Stimulated activated CD4-positive, alpha-beta T cell treated with anti-CD3 and anti-CD28 coated beads, Interleukin-4, amount 100 ng/mL, for 48 hours (primary cell): ENCODE measurements around the gene RAPGEF4.

Source experiments
- DNase-seq, 2 donors: peaks; one replicate each; pipeline ENCODE4 v3.0.0-alpha.2; 2020; ENCODE audit warnings: low read depth in 2 of 2

The RAPGEF4 gene

GRCh38 chr2:172904236-172904635 is 168.6 kb downstream of the RAPGEF4 start:
- no peak for DNase-seq

GRCh38 chr2:172905937-172906811 is 170.5 kb downstream of the RAPGEF4 start:
- no peak for DNase-seq

DNA sequence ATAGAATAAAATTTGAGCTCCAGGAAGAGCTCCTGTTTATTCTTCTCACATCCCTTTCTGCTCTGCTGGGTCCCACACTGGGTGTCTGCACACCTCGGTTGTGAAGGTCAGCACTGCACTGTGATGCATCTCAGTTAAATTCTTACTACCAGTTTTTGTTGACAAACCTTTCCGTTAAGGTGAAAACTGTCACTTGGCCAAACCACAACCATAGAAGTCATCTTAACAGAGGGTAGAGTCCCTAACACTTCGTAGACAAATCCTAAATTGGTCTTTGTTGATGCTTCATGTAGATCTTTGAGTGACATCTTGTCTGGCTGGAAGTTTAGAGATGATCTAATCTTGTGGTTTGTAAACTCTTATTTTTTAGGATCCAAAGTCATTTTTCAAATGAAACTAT is 172.6 kb downstream of the RAPGEF4 start:
- no peak for DNase-seq

- no peak for DNase-seq
Observed at GRCh38 chr2:172909454-172909853, 173.8 kb downstream of the RAPGEF4 start.

DNA sequence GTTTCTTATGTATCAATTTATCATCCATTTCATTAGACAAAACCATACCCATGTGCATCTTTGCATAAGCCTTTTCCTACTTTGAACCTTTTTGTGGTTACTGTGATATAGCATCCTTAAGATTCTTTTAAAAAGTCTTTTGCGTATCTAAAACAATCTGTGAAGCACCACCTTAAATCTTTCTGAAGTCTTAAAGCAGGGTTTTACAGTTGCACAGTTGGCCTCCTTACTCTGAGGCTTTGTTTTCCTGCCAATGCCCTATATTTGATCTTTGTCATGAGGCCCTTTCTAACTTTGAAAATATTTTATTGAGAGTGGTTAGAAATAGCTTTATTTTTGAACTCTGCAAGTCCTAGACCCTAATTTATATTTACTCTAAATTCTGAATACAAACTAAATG is 176.6 kb downstream of the RAPGEF4 start:
- DNase-seq, result no peak

- no peak for DNase-seq
Observed at GRCh38 chr2:172914341-172915008, 178.8 kb downstream of the RAPGEF4 start.

DNA sequence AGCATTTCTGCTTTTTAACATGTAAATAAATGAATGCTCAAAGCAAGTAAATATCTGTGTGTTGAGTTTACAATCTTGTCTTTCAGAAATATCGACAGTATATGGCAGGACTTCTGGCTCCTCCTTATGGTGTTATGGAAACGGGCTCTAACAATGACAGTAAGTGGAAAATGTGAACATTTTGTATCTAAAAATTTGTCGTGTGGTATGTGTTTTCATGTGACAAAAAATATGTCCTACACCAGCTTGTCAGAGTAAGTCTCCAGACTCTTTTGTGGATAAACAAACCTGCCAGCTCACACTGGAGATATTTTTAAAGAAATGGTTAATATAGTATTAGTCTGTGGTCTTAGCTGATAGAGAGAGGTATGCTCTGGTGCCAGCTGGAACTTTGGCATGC is 182.1 kb downstream of the RAPGEF4 start:
- DNase-seq, result no peak

DNA sequence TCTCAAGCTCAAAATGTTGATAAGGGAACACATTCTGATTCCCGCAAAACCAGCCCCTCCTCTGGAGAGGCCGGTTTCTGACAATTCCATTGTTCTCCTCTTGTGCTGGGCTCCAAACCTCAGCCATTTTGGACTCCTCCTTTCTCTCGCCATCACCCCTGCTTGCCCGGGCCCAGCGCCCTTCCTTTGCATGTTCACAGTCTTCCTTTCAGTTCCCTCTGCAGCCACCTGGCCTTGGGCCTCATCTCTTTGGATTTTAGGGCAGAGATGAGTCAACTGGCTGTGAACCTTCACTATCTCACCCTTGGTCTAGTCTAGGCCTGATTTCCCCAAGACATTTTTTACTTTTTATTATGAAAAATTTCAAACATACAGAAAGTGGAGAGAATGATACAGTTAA is 184.1 kb downstream of the RAPGEF4 start:
- no peak for DNase-seq

DNA sequence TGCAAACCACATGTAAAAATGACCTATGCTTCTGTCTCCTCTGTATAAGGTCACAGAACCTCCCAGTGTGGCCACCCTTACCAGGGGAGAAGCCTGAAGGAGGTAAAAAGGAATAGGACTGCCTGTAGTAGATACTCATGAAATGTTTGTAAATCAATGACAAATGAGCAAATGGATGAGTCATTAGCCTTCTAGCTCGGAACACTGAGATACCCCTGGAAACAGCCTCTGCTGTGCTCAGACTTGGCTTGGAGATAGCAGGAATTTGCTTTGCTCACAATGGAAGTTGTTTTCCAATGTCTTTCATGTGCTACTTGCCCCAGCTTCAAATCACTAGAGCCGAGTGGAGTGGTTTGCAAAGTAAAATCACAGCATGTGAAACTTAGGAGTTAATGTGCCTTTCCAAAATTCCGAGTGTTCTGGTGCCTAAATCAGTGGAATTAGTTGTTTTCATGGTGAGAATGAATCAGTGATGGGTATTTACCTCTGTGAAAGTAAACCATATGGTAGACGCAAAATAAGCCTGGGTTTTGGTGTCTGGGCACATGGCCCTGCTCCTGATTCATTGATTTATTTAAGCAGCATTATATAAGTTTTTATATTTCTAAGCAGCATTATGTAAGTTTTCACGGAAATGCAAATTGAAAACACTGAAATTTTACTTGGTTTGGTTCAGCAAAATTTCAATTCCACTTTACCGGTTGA is 186.0 kb downstream of the RAPGEF4 start:
- no peak for DNase-seq

DNA sequence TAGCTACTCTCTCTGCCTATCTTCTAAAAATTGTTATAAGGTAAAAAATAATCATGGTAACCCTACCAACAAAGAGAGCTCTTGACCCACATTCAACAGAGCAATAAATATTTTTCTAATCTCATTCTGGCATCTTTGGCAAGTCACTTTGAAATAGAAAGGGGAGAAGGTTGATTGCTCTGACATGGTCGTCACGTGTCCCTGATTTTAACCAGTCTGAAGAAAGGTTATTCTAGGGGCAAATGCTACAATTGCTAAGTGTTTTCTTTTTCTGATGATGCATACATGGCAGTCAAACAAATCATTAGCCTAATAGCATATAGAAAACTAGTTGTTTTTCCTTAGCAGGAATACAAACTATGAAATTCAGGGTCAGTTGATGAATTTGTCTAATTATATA is 186.7 kb downstream of the RAPGEF4 start:
- no peak for DNase-seq

DNA sequence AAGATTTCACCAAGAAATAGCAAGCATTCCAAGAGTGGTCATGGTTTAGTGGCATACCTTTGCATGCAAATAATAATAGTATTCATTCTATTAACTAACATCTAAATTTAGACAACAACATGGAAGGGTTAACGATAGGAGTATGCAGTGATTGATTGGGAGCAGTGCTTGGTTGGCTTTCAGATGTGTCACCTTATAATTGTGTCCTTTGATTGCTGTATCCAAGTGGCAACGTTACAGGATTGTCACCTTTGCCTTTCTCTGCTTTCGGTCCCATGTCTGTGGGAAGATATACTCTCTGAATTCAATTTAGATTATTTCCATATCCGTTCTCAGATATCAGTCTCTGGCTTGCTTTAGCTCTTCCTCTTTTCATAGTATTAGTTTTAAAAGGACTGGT is 187.2 kb downstream of the RAPGEF4 start:
- no peak for DNase-seq

GRCh38 chr2:172924097-172924660 is 188.5 kb downstream of the RAPGEF4 start:
- no peak for DNase-seq

- no peak for DNase-seq
Observed at GRCh38 chr2:172925600-172925999, 190.0 kb downstream of the RAPGEF4 start.

DNA sequence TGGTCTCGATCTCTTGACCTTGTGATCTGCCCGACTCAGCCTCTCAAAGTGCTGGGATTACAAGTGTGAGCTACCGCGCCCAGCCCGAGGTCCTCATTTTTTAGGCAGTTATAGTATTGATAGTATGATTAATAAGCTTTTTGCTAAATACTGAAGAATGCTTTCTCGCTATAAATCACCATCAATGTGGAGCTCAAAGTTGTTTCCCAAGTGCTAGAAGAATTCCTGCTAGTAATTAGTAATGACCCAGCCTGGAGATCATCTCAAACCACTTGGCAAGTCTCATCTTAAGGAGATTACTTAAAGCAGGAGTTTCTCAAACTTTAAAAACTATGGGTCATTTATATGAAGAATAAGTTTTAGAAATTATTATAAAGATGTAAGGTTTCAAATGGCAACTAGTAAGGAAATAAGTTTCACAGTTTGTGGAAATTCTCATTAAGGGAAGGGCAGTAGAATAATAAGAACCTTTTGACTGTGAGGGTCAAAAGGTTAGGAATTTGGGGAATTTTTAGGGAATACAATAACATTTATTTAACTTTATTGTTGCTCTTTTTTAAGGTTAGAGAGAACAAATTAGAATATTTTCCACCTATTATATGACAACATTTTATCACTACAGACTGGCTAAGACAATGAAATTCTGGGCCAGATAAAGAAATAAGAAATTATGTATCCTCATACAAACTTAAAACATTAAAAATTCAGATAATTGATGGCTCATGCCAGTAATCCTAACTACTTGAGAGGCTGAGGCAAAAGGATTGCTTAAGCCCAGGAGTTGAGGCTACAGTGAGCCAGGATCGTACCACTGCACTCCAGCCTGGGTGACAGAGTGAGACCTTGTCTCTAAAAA is 191.4 kb downstream of the RAPGEF4 start:
- no peak for DNase-seq

DNA sequence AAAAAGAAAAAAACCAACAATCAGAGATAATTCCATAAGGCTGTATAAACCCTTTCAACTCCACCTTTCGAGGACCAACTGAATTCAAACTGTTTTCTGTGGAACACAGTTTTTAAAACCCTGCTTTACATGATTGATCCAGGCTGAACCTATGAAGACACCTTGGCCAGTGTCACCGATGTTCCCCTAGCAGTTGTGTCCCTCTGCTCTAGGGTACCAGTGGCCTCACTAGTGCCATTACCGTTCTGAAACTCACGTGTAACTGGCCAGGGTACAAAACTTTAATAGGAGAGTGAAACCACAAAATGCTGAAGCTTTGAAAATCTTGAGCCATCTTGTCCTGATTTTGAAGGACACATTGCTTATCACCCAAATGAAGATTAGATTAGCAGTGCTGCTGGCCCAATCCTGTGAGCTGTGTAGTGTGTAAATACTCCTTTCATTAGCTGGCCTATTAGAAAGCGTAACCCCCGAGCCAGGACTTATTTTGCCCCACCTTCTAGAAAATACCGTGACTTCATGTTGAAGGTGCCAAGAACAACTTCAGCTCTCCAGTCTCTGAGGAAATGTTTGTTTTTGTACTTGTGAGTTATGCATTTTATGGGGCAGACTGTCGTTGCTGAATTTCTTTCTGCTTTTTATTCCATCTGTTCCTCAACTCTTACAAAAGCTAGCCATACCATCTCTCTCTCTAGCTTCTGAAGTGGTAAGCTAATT is 192.2 kb downstream of the RAPGEF4 start:
- DNase-seq, result no peak

- DNase-seq, result no peak
Observed at GRCh38 chr2:172928756-172929155, 193.1 kb downstream of the RAPGEF4 start.

DNA sequence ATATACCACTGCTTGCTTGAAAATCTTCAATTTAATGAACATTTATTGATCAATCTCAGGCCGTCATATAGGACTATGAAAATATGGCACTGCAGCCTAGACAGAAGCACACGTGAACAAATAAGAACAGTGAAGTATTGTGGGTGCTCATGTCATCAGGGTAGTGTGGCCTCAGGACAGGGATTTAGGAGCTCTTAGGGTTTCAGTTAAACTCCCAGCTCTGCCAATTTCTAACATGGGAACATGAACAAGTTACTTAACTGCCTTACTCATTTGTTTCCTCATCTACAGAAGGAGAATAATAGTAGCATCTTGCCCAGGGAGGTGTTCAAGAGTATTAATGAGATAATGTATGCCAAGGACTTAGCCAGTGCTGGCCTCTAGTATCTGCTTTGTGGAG is 194.0 kb downstream of the RAPGEF4 start:
- no peak for DNase-seq

DNA sequence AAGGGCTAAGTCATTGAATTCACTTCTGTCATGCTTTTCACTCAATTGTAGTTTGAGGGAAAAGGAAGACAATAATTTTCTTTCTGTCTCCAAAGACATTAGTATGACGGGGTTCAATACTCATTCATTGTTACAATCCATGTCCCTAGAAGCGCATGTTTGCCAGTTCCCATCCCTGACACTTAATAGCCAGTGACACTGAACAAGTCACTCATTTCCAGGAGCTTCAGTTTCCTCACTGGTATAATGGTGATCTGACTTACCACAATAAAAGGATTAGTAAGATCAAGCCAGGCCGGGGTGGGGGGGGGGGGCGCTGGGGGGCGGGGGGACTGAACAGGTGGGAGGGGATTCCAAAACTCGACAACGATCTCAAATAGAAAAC is 195.2 kb downstream of the RAPGEF4 start:
- DNase-seq, result no peak

DNA sequence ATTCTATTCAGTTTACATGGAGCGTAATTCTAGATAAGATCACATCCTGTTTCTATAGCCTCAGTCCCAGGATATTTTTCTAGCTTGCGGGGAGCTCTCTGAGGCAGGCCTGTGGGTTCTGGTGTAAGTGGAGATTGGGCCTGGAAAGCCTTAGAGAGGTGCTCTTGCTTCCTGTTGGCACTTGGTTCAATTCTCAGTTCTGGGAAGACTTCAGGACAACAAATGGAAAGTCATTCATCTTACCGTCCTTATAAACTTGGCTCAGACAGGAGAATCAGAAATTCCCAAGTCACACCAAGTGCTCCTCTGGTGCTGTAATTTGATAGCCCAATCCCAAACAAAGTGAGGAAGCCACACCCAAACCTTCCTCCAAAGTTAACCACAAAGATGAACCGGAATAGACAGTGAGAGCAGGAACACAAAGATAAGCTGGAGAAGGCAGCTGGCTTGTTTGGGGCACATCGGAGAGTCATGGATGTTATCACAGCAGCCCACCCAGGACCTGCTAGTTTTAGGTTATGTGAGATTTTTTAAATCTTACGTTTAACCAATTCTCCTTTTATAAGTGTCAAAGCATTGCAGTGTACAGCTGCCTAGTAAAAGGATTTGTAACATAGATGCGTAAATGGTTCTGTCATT is 195.7 kb downstream of the RAPGEF4 start:
- no peak for DNase-seq

- DNase-seq, result peak; percentile 53 to 63
Observed at GRCh38 chr2:172931918-172932520, 196.4 kb downstream of the RAPGEF4 start.
